NCI-H460 (cell line): ENCODE data around the gene ADCYAP1R1. TPM values are rescaled to one million over a fixed set of nuclear protein-coding genes. Genes with fewer than 3 reads are reported as not detected.

ENCODE experiments used
- DNase-seq: peaks from one replicate; pipeline ENCODE4 v3.0.0-alpha.2; 2016; ENCODE audit warnings: low read depth; ENCODE audit errors: extremely low read depth
- total RNA-seq: library from RNA; depleted of rRNA; stranded (reverse); fragments of >200 nt; shearing (Covaris generic); gene quantifications from 2 replicates; pipeline ENCODE4 v1.2.3, GENCODE V29; 2014

ADCYAP1R1 gene
- total RNA-seq, 1 experiment from 2014 or later, result not detected

DNA sequence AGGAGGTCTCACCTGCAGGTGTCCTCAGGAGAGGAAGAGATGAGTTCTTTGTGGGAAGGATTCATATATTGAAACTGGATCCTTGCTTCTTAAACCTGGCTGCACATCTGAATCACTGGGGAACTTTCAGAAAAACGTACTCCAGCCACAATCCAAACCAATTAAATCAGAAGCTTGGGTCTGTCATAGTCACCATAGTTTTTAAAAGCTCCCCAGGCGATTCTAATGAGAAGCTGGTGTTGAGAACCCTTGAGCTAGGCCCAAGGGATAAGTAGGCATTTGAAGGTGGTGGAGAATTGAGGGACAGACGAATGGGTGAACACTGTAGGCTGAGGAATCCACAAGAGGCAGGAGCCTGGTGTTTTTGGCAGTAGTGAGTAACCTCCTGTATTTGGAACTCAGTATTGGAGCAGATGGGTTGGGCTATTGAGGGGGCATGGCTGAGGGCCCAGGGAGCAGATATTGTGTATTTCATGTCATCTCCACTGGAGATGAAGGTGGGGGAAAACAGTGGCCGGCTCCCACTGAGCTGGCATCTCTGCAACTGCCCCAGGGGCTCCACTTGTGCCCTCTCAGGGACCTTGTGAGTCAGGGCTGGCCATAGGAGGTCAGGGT is 14.5 kb downstream of the ADCYAP1R1 start:
- no peak for DNase-seq

DNA sequence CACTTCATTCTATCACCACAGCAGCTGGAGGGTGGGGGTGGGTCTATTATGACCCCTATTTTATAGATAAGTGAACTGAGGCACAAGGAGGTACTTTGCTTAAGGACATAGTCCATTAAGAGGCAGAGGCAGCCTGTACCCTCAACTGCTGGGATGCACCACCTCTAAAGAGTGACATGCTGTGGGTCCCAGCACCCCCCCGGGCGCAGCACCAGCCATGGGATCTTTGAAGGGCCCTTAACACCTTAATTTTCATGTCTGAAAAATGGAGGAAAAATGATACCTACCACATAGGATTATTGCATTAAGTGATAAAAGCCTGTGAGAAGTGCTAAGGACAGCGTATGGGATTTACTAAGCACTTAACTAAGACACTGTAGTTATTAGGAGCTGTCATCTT is 15.4 kb downstream of the ADCYAP1R1 start:
- DNase-seq, result no peak

DNA sequence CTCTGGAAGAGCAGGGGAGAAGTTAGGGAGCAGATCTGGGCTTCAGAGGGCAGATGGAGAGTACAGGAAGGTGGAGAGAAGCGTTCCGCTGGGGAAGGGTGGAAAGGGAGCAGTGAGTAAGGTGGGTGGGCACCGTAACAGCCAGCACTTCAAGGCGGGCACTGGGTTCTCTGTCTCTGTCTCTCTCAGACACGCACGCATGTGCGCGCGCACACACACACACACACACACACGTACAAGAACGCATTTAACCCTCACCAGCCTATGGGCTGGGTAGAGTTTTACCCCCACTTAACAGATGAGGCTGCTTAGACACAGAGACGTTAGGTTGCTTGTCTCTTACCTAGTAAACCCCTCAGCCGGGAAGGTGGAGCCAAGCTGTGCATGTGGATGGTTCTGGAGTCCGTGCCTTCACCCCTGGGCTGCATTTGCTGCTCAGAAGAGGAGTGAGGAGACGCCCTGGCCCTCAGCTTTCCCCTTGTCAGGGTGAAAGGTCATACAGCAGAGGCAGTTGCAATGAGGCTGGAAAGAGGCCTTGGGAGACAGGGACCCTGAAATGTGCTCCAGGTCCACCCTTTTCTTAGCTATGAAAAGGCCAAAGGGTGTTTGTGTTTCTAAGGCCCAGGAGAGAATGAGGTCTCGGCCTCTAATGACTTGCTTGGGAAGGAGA is 16.0 kb downstream of the ADCYAP1R1 start:
- DNase-seq, result no peak

DNA sequence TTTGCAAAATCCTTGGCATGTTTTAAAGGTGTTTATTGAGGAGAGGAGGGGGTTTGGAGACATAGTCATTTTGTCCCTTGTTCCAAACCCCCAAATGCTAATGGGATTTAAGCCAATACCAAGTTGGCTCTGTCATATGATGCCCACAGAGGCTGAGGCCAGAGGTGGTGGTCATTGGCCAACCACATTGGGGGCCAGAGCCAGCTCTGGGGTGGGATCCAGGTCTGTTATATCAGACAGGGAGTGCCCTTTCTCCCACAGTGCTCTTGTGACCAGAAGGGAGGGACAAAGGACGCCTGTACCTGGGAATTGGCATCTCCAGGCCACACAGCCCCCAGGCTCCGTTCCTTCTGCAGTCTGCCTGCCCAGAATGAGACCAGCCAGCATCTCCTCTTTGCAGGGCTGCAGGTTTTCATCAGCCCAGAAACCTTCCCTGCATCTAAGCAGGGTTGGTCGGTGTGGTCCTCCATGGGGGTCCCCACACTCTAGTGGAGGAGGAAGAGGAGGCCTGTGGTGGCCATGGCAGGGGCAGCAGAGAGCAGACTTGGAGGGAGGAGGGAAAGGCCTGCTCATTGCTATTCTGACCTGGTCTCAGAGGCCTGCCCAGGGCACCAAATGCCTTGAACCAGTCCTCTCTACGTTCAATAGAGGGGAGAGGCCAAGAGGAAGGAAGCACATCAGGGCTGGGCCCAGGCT is 17.9 kb downstream of the ADCYAP1R1 start:
- DNase-seq, result no peak

DNA sequence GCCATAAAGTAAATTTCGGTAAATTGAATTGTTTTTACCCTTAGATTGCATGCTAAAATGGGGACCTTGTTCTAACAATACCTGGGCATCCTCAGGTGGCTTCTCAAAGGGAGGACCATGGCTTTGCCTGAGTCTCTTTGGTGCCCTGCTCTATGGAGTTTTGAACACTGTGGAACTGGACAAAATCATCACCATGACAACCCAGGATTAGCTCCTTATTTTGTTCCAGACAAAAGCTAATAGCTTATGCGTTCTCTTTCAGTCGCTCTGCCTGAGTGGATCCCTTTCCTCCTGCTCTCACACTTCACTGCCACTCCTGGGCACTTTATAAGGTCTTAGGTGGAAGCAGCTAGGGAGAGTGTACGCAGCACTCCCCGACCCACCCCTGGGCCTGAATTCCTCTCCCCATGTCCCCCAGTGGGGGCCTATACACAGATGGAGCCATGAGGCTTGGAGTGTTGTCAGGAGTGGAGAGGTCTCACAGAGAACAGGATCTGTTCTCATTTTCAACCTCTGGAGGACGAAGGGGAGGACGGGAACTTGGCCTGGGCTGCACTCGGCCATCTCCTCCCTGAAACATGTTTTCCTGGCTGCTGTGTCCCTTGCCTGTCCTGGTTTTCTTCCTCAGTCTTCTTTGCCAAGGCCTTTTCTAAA is 19.0 kb downstream of the ADCYAP1R1 start:
- no peak for DNase-seq

DNA sequence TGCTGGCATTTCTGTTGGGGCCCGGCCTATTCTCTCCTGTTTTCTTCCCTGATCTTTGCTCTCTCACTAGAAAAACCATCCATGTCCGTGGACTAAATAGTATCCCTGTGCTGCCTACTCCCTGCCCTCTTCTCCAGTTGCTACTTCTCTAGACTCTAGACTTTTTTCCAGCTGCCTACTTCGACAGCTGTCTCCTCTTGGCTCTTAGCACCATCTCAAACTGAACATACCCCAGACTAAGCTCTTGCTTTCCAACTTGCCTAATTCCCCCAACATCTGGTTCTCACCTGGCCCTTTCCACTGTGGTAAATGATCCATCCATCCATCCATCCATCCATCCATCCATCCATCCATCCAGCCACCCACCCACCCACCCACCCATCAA is 19.5 kb downstream of the ADCYAP1R1 start:
- no peak for DNase-seq

DNA sequence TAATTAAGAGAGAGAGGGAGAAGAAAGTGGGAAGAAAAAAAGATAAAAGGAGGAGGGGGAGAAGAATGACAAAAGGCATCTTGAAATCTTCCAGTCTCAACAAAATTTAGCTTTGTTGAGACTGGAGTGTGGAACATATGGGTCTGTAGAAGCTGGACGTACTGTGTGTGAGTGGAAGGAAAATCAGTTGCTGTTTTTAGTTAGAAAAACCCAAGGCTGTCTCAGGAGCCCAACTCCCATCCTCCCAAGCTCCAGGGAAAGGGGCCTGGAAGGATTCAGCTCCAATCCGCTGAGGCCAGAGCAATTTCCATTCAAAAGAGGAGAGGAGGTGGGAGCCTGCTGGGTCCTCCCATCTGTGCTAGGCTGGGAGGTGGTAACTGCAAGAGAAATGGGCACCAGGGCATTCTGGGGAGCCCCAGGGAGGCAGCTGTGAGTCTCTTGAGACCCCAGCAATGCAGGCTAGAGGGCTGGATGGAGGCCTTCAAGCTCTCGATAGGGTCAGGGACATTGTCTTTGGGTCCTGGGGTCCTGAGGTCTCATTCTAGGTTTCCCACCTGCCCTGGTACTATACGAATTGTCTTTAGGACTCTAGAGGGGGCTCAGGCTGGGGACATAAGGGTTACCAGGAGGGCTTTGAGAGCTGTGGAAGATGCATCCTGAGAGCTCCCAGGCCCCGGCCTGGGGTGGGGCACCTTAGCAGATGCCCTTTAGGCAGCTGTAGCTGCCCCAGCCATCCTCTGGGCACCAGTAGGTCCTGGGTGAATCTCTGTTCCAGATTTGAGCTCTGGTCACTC is 21.4 kb downstream of the ADCYAP1R1 start:
- no peak for DNase-seq

DNA sequence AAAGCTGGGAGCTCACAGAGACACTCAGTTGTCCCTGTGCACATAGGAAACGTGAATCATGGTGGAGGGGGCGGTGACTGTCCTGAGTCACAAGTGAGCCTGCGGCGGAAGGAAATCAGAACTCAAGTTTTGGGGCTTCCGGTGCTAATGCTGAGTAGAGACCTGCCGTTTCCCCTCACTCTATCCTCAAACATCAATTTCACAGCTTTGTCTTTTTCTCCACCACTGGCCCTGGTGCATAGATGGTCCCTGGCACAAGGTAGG is 21.9 kb downstream of the ADCYAP1R1 start:
- DNase-seq, result no peak

DNA sequence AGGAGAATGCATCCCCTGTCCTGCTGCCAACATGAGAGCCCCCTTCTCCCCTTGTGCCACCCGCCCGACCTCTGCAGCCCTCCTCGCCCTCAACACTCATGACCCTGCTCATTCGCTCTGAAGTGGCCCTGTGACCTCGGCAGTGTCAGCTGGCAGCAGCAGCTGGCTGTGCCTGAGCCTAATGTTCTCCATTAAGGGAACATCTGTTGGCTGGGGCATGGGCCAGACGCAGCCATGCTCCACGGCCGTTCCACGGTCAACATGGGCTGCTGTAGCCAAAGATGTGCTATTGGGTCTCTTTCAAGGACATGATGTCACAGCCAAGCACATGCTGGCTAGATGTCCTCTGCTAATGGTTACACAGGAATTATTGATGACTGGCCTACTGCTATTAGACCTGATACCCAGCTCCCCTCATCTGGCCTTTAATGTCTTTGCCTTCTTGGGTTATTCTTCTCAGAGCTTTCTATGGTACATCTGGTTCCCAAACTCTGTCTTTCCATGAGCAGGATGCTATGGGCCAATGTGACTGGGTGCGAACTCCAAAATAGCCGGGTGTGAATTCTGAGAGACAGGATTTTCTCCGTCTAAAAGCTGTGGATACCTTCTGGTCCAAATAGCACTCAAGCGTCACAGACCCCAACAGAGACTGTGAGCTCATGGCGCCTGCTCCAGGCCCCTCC is 22.4 kb downstream of the ADCYAP1R1 start:
- no peak for DNase-seq

DNA sequence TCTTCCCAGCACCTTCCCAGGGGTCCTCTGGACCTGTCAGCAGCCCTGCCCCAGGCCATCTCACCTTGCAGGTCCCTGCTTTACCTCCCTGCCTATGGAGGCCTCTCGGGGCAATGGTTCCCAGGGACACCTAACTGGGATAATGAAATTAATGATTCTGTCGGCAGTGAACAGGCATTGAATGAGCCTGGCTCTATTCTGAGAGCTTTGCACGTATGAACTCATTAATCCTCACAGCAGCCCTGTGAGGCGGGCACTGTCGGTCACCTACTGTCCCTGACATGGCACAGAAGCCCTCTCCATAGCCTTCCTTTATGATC is 22.9 kb downstream of the ADCYAP1R1 start:
- DNase-seq, result no peak

DNA sequence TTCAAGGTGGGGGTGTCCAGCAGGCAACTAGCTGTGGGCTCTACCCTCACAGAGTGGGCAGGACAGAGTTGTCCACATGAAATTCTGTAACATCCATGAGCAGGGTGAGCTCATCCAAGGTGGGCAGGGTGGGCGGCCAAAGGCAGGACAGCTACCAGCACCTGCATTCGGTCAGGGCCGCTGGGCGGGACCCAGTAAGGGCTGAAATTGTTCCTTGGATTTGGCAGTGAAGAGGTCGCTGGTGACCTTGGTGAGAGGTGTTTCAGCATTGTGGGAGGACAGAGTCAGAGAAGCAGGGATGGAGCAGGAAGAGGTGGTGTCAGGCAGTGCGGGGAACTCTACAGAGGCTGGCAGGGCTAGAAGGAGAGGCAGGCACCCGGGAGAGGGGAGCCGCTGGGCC is 23.9 kb downstream of the ADCYAP1R1 start:
- no peak for DNase-seq

DNA sequence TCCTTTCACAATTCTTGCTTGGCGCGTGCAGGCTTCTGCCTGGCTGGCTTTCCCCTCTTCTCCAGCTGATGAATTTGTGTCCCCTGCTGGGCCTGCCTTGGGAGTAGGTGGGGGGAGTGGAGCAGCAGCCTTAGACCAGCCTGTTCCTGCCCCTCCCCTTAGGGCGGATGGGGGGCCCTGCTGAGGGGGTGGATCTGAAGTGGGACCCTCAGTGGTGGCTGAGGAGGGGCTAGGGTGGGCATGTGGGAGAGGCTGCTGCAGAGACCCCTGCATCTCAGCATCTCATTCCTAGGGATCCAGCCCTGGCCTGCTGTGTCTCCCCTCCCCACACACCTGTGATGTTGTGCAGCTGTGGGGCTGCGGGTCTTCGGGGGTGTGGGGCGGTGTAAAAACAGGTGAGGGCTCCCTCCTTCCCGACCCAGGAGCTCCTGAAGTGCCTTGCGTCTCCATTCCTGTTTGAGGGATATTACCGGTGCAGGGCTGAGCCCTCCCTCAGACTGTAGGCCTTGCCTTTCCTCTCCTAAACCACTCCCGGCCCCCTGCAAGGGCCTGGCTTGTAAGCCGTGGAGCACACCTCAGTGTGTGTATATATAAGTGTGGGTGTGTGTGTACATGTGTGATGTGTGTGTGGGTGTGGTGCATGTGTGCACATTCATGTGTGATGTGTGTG is 24.7 kb downstream of the ADCYAP1R1 start:
- DNase-seq, result no peak

DNA sequence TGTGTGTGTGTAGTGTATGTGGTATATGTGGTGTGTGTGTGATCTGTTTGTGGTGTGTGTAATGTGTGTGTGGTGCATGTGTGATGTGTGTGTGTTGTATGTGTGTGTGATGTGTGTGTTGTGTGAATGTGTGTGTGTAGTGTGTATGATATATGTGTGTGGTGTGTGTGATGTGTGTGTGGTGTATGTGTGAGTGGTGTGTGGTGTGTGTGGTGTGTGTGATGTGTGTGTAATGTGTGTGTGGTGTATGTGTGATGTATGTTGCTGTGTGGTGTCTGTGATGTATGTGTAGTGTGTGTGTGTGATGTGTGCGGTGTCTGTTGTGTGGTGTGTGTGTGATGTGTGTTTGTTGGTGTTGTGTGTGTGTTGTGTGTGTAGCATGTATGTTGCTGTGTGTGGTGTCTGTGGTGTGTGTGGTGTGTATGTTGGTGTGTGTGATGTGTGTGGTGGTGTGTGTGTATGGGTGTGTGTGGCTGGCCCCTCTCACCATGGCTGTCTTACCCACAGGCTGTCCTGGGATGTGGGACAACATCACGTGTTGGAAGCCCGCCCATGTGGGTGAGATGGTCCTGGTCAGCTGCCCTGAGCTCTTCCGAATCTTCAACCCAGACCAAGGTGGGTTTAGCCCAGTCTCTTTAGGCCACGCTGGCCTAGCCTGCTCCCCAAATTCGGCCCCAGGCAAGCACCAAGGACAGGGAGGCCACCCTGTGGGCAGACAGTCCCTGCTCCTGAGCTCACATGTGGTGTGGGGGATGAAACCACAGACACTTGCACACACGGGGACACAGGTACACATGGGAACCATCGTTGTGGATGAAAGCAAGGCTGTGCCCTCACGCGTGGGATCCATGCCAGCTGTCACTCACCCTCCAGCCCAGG is 25.6 kb downstream of the ADCYAP1R1 start:
- no peak for DNase-seq

DNA sequence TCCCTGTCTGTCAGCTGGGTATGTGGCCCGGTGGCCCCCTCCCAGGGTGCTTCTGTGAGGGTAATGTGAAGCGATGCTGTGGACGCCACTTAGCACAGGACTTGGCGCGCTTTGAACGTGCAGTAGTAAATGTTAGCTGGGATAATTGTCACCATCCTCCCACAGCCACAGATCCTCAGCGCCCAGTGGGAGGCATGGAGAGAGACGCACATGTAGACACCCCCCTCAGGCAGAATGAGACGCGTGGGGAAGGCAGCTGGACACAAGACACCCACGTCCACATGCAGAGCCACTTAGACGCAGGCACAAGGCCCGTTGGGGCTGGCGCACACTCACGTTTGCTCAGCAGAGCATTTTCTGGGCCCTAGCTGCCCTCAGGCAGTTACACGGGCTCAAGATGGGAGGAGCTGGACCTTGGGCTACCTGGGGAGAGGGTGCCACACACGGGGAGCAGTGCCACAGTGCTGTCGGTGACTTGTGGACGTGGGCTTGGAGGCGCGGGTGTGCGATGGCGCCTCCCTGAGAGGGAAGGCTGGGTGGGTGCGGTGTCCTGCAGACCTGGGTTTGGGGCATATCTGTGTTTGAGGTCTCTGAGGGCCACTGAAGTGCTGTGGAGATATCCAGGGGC is 26.4 kb downstream of the ADCYAP1R1 start:
- no peak for DNase-seq

DNA sequence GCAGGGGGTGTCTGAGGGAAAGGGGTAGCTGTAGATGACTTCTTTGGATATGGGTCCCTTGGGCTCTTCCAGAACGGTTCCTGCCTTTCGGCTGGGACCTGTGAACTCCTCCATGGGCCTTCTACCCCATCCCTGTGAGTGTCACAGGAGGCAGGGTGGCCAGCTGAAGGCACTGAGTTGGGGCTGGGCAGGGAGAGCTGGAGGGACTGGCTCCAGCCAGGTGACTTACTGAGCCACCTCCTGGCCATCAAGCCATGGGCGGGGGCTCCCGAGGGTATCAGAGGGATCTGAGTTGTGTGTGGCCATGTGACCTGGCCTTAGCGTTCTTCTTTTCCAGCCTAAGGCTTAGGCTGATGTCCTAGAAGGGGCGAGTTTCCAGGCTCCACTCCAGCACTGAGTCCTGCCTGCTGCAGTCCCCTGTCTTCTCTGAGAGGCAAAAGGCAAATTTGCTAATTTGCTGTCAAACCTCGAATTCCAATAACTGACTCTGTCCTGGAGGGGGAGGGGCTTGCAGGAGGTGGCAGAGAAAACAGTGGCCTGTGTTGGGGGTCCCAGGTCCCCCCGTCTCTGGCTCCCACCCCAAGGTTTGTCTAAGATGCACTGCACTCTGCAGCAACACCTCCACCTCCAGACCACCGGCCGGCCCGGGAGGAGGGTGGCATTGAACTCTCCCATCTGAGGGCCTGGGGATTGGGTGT is 27.2 kb downstream of the ADCYAP1R1 start:
- DNase-seq, result no peak

DNA sequence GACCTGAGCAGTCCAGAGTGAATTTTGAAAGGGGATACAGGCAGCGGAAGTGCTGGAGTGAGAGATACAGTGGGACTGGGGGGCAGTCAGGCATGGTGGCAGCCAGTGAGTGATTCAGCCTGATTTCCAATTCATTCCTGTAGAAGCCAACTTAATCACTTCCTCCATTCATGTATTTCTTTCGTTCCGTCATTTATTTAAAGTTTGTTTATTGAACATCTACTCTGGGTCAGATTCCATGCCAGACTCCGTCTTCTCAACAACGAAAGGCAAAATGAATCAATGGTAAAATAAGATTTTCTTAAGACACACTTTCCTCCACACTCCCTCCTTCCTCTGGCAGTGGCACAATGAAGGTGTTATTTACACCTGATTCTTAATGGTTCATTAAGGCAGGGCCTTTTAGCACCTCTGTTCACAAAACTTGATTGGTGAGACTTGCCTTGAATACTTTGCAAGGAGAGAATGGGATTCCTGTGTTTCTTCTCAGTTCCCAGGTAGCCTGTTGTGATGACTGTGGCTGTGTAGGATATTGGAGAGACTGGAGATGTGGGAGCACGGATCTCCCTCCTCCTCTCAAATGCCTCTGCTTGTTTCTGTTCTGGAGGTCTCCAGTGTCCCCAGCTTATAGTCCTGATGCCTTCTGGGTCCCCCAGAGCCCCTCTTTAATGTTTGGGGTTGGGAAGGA is 27.9 kb downstream of the ADCYAP1R1 start:
- no peak for DNase-seq

DNA sequence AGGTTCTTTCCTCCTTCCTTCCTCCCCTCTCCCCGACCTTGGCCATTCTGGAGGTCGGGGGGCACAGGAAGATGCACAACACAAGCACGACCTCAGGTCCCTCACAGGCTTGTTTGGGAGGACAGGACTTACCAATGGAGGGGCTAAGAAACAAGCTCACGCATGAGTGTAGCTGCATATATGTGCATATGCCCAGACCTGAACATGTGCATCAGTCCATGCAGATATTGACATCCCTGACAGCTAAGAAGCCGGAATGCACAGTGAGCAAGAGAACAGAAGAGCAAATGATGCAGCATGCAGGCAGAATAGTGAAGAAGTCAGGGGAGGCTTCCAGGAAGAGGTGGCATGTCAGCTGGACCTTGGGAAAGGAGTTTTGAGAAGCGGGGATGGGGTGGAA is 28.7 kb downstream of the ADCYAP1R1 start:
- DNase-seq, result no peak

DNA sequence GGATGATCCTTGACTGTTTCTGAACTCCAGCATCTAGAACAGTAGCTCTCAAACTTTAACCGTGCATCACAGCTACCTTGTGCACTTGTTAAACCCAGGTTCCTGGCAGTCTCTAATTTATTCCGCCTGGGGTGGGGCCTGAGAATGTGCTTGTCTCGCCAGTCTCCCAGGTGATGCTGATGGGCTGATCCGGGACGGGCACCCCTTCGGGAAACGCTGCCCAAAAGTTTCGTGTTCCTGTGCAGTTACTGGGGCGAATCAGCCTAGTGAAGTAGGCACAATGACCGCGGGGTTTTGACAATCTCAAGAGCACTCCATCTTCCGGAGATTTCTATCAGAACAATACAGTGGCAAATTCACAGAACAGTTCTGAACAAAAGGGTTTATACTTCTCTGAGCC is 29.9 kb downstream of the ADCYAP1R1 start:
- no peak for DNase-seq
